ENCODE data around the gene LINGO1.

- TF ChIP-seq CTCF (conservative IDR thresholded peaks at IDR 0.05 in 1 of 2, IDR thresholded peaks at IDR 0.05 in 1 of 2; ENCODE audit: low read depth in 1 of 2, low read length in 2 of 2) (no peak), EZH2 (IDR thresholded peaks at IDR 0.05; ENCODE audit: low read length, missing control alignments) (no peak)
These were observed 40.0 kb downstream of the LINGO1 start for GRCh38 chr15:77592758-77593157.

Measured in fibroblast of lung (primary cell).